Activated CD4-positive, CD25-positive, alpha-beta regulatory T cell treated with anti-CD3 and anti-CD28 coated beads, Interleukin-2, amount 50 U/mL, for 16 hours (primary cell): Measurements from ENCODE around the gene LCE1B.

Experiments
- DNase-seq: peaks from one replicate; pipeline ENCODE4 v3.0.0-alpha.2; 2020; ENCODE audit warnings: low read depth, low spot score

Gene LCE1B

DNA sequence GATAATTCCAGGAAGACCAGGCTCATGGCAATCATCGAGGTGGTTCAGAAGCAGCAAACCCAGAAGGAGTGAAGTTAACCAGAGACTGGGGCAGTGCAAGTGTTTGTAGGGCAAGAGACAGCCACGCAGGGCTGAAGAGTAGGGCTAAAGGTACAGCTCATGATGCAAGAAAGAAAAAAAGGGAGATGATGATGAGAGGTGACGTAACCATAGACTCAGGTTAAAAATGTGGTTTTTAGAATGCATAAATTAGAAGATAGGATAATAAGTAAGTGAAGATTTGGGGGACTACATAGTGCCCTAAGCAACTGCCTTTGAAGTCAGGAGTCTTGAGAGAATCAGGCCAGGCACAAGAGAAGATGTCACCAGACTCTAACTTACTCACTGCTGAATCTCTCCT is 48.4 kb downstream of the LCE1B start:
- no peak for DNase-seq

DNA sequence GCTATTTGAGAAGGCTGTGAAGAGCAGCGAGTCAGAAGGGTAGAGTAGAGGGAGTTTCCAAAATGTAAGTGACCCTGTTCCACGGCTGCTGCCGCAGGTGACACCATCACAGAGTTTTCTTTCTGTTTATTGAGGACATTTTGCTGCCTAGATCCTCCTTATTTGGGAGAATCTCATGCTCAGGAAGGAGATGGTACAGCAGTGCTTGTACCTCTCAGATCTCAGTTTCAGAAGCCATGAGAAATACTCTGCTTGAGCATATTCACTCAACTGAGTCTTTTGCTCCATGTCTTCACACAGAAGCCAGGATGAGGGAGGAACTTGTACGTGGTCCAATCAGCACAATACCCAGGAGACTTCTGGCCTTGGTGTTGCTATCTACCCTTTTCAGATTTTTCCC is 49.6 kb downstream of the LCE1B start:
- no peak for DNase-seq
